H54 (cell line): ENCODE results near the gene KLC3.

Experiments used
- DNase-seq: peaks from one replicate; pipeline ENCODE4 v3.0.0; 2011; ENCODE audit warnings: low spot score, mixed read lengths; ENCODE audit not compliant: insufficient read length
- FAIRE-seq: peaks from 3 replicates; lab custom pipeline; 2011; peaks lifted over from hg19 to GRCh38; lab: Jason Lieb, UNC
- POLR2A ChIP-seq: IDR thresholded peaks from 2 replicates; pipeline ENCODE4 v1.6.1; 2011; ENCODE audit warnings: low read depth, mild to moderate bottlenecking, low read length

The KLC3 gene

DNA sequence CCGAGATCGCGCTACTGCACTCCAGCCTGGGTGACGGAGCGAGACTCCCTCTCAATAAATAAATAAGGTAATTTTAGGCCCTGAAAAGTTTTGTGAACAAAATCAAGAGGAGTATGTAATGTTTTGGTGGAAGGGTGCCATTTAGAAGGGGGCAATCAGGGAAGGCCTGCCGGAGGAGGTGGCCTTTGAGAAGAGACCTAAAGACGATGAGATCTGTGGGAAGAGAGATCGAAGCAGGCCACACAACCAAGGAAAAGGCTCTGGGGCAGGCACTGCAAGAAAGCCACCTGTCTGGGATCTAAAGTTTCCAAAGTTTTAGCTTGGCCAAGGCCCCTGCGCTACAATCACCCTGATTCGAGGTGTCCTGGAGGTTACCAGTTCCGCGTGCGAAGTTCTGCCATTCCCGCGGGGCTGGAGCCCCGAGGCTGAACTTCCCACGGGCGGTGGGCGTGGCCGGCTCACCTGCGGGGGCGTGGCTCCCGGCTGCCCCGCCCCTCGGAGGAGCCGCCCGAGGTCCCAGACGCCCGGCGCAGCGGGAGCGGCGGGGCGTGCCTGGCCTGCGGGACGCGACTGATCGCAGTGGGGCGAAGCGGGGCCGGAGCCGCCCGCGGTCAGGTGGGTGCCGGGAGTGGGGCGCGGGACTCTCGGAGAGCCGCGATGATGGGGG lies at the start of gene KLC3:
TSS of gene KLC3 (plus strand) at position 519 of the 667 bp plus-strand sequence. CDS start 4,792 bp downstream, outside the sequence.
- FAIRE-seq: no peak
- no peak for DNase-seq
- no peak for TF ChIP-seq POLR2A

DNA sequence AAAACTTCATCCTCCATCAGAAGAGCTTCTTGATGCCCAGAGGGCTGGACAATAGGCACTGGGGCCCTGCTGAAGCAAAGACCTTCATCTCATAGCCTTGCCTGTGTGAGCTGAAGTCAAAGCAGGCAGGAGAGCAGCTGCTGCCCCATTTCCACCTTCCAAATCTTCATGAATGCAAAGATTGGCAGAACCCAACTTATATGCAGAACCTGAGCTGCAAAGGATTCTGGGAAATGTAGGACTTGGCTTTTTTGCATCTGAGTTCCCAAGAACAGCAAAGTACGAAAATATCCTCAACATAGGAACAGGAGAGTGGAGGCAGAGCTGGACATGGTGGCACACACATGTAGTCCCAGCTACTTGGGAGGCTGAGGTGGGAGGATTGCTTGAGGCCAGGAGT lies 48.7 kb upstream of the KLC3 start:
- no peak for FAIRE-seq
- DNase-seq: no peak
- no peak for TF ChIP-seq POLR2A

DNA sequence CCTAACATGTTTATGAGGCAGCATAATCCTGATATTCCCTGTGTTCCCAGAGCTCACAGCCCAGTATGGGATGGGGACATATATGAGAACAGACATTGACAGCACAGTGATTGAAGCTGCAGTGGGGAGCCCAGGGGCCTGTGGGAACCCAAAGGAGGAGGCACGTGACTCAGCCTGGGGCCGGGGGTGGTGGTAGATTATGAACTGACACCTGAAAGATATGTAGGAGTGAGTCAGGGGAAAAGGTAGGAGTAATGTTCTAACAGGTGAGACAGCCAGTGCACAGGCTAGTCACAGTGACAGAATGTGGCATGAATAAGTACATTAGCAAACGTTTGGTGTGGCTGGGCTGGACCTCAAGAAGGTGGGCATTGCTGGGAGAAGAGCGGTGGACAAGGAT lies 46.9 kb upstream of the KLC3 start:
- FAIRE-seq (no peak), DNase-seq (no peak)
- no peak for TF ChIP-seq POLR2A

DNA sequence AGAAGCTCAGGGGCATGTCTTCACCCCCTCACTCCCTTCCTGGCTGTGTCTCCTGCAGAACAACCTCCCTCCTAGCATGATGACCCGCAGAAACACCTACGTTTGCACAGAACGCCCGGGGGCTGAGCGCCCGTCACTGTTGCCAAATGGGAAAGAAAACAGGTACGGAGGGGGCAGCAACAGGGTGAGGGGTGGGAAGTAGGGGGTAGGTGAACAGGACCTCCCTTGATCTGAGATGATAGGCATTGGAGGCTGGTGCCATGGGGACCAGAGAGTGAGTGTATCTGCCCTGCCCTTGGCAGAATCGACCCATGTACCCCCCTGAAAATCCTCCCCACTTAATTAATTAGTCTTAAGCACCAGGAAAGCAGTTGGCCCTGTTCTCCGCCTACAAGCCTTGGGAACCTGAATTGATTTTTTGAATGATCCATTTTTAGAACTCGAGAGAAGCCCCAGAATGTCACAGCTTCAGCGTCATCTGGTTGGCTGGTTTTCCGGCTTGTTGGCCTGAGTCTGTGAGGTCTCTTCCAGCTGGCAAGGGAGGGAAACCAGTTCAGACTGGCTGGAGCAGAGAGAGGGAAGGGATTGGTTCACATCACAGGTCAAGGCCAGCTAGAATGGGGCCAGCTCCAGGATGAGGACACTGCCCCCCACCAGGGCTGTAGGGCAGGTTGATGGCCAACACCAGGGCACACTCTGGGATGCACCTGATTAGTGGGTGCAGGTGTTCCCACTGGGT lies 46.1 kb upstream of the KLC3 start:
- TF ChIP-seq POLR2A: no peak
- DNase-seq (no peak), FAIRE-seq (no peak)

DNA sequence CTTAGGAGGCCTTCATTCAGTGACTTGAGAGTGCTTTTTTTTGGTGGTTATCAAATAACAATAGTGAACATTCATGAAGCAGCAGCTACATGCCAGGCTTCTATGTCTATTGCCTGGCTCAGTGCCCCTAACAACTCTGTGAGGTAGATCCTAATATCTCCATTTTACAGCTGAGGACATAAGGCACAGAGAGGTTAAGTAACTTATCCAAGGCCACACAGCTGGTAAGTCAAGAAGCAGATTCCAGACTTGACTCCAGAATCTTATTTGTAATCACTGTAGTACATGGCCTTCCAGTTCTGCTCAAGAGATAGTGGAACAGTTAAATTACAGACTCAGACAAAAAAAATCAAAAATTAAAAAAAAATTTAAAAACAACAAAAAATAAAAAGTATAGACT lies 44.7 kb upstream of the KLC3 start:
- DNase-seq: no peak
- FAIRE-seq: no peak
- no peak for TF ChIP-seq POLR2A

DNA sequence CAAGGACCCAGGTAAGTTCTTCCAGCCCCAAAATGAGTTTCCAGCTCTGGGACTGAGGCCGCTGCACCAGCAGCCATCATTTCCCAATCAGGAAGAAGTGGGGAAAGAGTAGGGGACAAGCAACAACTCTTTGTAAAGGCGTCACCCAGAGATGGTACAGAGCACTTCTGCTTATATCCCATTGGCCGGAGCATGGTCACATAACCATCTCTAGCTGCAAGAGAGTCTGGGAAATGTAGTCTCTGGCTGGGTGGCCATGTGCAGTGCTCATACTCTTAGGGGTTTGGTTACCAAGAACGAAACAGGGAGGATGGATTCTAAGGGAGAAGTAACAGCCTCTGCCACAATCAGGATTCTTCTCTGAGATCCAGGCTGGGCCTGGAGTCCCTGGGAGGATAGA lies 44.2 kb upstream of the KLC3 start:
- DNase-seq (no peak), FAIRE-seq (no peak)
- no peak for TF ChIP-seq POLR2A

DNA sequence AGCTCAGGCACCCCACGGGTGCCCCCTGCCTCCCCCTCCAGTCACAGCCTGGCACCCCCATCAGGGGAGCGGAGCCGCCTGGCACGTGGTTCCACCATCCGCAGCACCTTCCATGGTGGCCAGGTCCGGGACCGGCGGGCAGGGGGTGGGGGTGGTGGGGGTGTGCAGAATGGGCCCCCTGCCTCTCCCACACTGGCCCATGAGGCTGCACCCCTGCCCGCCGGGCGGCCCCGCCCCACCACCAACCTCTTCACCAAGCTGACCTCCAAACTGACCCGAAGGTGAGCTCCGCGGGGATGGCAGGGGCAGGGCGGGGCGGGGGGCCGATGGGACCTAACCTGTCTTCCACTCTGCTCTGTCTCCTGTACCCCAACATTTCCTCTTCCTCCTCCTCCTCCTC lies 42.9 kb upstream of the KLC3 start:
- no peak for DNase-seq
- FAIRE-seq: no peak
- TF ChIP-seq POLR2A: no peak

DNA sequence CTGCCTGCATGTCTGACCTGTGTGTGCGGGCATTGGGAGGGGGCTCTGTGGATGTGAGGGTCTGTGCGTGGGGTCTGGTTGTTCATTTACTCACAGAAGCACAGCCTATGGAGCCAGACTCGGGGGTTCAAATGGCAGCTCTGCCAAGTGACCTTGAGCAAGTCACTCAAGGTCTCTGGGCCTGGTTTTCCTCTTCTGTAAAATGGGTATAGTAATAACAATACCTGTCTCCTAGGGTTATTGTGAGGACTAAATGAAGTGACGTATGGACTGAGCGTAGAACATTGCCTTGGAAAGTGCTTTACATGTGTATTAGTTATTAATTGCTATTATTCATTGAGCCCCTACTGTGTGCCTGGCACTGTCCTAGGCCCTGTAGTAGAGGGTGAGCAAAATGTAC lies 42.3 kb upstream of the KLC3 start:
- TF ChIP-seq POLR2A: no peak
- no peak for DNase-seq
- no peak for FAIRE-seq

DNA sequence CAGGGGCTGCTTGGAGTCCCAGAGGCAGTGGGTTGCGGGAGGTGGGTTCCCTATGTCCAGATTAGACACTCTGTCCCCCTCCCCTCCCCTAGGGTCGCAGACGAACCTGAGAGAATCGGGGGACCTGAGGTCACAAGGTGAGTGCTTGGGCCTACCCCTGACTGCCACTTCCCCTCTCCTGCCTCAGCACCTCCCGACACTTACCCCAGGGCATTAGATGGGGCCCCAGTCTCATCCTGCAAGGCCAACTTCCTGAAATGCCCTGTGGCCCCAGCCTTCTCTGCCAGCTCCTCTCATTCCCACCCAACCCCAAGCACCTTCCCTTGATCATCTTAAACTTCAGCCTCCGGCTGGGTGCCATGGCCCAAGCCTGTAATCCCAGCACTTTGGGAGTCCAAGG lies 40.8 kb upstream of the KLC3 start:
- FAIRE-seq: no peak

DNA sequence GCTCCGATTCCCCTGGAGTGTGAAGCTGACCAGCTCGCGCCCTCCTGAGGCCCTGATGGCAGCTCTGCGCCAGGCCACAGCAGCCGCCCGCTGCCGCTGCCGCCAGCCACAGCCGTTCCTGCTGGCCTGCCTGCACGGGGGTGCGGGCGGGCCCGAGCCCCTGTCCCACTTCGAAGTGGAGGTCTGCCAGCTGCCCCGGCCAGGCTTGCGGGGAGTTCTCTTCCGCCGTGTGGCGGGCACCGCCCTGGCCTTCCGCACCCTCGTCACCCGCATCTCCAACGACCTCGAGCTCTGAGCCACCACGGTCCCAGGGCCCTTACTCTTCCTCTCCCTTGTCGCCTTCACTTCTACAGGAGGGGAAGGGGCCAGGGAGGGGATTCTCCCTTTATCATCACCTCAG lies 38.1 kb upstream of the KLC3 start:
- FAIRE-seq (no peak), DNase-seq (no peak)
- TF ChIP-seq POLR2A: no peak

More for the DNA sequence above, 40.8 kb upstream of the KLC3 start:
- DNase-seq: no peak
- TF ChIP-seq POLR2A: no peak

DNA sequence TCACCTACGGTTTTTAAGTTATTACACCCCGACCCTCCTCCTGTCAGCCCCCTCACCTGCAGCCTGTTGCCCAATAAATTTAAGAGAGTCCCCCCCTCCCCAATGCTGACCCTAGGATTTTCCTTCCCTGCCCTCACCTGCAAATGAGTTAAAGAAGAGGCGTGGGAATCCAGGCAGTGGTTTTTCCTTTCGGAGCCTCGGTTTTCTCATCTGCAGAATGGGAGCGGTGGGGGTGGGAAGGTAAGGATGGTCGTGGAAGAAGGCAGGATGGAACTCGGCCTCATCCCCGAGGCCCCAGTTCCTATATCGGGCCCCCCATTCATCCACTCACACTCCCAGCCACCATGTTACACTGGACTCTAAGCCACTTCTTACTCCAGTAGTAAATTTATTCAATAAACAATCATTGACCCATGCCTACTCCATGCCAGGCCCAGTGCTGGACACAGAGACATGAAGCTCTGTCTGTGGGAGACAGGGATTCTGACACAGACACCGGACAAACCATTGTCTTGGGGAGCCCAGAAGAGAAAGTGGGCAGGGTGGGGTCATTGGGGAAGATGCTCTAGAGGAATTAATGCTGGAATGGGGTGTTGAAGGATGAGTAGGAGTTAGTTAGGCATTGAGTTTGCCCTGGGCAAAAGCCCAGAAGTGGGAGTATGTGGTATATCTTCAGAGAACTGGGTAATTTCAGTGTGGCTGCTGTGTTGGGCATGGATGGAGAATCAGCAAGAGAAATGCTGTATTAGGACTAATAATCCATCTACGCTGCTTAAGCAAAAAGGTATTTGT lies 37.1 kb upstream of the KLC3 start:
- DNase-seq: no peak
- no peak for FAIRE-seq
- no peak for TF ChIP-seq POLR2A

DNA sequence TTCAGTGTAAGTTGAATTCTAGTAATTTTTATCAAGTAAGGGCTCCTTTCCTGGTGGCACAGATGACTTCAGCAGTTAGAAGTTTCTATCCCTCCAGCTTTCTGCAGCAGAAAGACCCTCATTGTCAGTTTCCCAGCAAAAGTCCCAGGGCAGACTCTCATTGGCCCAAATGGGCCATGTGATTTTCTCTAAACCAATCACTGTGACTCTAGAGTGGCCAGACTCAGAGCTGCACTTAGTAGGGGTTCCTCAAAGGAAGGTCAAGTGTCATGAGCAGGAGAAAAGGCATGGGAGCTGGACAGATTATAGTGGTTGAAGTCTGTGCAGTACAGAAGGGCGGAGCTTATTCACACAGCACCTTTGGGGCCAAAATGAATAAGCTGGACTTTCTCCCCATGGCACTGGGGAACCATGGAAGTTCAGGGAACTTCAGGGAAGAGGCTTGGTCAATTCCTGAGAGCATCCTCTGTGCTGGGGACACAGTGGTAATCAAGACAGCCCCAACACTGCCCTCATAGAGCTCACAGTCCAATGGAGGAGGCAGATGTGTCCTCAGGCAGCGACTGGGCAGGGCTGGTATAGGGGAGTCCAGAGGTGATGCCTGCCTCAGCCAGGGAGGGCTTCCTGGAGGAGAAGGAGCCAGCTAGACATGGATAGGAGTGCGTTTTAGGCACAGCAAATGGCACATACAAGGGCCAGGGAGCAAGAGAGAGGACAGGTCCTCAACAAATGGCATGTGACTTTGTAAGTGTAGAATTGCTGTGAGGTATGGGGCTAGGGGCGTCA lies 36.2 kb upstream of the KLC3 start:
- FAIRE-seq (no peak), DNase-seq (no peak)
- no peak for TF ChIP-seq POLR2A

DNA sequence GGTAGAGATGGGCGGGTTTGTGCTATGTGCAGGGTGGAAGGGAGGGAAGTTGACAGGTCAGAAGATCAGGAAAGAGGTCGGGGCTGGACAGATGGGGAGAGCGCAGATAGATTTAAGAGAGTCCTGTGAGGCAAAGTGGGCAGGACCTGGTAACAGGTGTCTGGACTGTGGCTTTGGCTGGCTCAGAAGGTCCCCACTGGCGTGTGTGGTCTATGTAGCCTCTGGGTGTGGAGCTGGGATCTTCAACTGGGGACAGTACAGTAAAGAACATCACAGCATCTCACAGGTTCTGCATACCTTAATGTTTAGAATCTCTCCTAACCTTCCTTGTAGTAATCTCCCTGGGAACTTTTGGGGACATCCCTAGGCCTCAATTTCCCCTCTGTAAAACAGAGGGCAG lies 35.5 kb upstream of the KLC3 start:
- no peak for DNase-seq
- no peak for TF ChIP-seq POLR2A
- no peak for FAIRE-seq

DNA sequence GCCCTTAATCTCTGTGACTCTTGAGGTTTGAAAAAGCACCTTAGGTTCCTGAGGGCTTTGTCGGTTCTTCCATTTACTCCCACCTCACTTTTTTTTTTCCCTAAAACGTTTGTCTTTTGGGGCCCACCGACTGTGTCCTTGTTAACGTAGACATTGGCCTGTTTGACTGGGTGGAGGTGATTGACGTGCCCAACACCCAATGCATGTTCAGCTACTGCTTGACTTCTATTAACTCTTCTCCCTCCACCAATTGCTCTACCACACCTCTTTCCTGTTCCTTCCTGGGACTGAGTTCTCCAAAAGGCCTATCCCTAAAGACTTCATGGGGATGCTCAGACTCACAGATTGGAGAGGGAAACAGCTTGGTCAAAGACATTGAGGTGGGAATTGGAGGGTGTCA lies 35.1 kb upstream of the KLC3 start:
- TF ChIP-seq POLR2A: no peak
- no peak for DNase-seq
- FAIRE-seq: no peak
